LoVo (cell line): ENCODE results near the gene BCAS3.
"Not testable (repeated sequence)": the region's sequence is repeated elsewhere in the genome, so short reads cannot be mapped to it uniquely, and the experiment has no call there.

Source experiments
- DNase-seq: peaks from one replicate; pipeline ENCODE4 v3.0.0-alpha.2; 2016; ENCODE audit warnings: low spot score

BCAS3 gene

DNA sequence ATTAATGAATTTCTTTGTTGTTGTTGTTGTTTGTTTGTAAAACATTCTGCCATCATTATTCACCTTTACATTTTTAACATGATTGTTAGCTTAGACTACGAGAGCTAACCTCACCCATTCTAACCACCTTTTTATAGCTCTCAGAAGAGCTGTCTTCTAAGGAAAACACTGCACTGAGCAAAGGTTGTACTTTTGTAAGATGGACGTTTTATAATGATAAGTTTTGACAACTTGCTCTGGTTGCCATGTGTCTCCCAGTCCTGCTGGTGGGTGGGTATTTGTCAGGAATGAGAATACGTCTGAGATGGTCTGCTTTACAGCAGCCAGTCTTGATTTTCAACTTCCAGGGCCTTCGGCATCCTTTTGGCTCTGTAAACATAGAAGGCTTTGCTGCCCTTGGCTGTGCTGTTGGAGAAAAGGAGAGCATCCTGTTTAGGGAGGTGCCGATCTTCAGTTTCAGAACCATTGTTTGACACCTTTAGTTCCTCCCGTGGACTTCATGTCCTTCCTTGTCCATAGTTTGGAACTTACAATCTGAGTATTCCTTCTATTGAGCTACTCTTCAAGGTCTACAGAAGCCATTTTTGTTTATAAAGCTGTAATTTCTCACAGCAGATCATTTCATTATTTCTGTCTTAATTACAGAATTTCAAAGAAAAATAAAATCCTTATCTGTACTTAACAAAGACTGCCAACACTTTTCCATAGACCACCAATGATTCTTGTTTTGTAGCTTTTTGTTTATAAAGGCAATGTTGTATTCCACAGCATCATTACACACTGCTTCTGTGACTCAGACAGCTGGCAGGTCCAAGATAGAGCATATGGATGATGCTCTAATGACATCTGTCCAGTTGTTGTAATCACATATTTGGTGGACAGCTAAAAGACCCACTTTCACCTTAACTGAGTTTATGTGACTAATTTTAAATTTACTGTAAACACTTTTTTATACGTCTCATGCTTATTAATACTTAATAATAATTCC lies 451.9 kb downstream of the BCAS3 start:
- DNase-seq = no peak

DNA sequence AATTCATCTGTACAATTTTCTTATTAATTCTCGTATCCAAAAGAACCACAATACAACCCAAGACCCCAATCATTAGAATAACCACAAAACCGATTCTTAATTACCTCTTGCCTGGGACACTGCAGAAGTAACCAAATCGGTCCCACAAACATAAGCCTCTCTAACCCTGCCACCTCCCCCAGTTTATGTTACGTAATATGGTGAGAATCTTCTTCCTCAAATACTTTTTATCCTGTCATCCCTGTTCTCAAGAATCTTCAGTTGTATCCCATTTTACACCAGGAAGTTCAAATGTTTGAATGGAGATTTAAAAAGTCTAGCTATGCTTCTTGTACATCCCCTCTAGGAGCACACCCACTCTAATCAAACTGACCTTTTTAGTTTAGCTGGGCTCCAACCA lies 452.7 kb downstream of the BCAS3 start:
- no peak for DNase-seq

DNA sequence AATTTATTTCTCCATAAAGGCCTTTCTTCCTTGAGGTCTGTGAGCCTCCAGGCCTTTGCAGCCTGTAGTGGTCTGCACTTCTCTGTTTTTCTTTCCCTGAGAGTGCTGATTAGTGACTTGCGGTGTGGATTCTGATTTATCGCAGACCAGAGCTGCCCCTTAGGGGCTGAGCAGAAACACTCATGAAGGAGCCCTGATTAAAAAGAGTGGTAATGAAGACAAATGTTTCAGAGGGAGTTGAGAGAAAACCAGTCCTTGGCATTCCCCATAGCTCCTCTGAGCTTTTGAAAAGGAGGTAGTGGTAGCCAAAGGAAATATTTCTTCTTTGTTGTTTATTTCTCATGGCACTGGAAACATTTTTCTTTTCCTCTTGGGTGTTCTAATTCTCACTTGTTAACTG lies 453.9 kb downstream of the BCAS3 start:
- no peak for DNase-seq

GRCh38 chr17:61132524-61132923 lies 454.9 kb downstream of the BCAS3 start:
- no peak for DNase-seq

GRCh38 chr17:61133853-61134252 lies 456.2 kb downstream of the BCAS3 start:
- no peak for DNase-seq

- DNase-seq = no peak
Measured at GRCh38 chr17:61134551-61135235, 457.0 kb downstream of the BCAS3 start.

- no peak for DNase-seq
Measured at GRCh38 chr17:61135782-61136181, 458.1 kb downstream of the BCAS3 start.

DNA sequence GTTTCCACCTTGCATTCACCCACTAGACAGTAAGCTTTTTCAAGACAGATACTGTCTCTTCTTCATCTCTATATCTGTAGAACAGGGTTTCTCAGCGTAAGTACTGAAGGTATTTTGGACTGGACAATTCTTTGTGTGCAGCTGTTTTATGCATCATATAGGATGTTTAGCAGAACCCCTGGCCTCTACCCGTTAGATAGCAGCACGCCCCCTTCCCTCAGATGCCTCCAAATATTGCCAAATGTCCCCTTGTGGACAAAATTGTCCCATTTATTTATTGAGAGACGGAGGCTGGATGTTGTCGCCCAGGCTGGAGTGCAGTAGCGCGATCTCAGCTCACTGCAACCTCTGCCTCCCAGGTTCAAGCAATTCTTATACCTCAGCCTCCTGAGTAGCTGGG lies 458.6 kb downstream of the BCAS3 start:
- no peak for DNase-seq

GRCh38 chr17:61139219-61139618 lies 461.6 kb downstream of the BCAS3 start:
- DNase-seq = peak; percentile 54

GRCh38 chr17:61140081-61140786 lies 462.6 kb downstream of the BCAS3 start:
- no peak for DNase-seq

DNA sequence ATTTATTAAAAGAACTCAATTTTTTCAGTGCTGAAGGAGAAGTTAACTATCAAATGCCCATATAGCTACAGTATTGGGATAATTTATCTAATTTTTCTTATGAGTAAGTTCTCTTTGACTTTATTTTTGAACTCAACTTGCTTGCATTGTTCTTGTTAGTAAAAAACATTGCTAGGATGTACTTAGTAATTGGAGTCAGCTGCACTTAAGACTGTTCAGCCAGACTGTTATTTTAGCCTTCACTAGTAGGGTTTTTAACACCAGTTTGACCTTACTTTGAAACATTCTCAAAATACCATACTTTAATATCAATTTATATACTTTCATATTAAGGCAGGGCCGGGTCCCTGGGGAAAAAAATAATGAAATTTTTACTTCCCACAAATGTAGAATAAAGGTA lies 465.4 kb downstream of the BCAS3 start:
- no peak for DNase-seq

DNA sequence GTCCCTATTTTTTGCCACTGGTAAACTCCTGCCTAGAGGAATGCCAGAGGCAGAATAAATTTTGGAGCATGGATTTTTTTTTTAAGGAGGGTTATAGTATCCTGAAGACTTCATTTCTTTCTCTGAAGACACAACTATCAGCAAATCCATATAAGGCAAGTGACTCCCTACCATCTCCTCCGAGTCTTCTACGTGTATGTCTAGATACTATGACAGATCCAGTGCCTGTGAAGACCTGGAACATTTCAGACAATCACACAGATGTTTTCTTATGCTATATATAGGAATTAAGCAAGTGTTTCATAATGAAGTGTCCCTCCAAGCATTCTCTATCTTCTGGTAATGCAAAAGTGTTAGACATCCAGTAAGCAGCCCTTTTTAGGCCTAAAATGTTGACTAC lies 466.5 kb downstream of the BCAS3 start:
- DNase-seq = no peak

- DNase-seq = no peak
Measured at GRCh38 chr17:61144617-61145564, 467.2 kb downstream of the BCAS3 start.

DNA sequence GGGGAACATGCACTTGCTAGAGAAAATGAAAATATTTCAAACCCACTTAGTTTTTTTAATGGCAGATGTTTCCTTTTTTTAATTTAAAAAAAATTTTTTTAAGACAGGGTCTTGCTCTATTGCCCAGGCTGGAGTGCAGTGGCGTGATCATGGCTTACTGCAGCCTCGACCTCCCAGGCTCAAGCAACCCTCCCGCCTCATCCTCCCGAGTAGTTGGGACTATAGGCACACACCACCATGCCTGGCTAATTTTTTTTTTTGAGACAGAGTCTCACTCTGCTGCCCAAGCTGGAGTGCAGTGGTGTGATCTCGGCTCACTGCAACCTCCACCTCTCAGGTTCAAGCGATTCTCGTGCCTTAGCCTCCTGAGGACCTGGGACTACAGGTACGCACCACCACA lies 469.2 kb downstream of the BCAS3 start:
- DNase-seq = not testable (repeated sequence)

DNA sequence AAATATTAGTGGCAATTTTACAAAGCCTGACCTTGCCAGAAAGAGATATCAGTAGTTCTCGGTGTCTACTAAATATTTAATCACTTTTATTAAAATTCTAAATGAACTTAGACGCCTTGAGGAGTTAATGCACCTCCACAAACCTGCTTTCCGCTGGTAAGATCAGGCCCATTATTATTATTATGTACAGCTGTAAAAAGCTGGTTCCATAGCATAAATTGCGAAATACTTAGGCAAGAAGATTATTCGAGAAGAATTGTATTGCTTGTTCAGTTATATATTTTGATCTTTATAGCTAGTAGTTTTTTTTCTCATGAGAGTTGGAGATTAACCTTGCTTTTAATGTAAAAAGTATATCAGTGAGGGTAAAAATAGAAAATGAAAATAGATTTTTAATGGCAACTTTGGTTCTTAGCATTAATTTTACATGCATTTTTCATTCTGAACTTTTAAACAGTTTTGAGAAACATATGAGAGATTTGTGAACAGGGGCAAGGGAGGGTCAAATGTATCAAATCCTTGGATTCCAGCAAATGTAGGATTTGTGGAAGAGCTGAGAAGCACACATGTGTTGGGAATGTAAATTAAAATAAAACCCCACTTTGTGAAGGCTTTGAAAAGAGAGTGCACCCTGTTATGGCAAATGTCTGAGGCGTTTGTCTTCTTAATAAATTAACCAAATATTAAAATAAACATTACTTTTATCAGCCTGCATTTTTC lies 471.6 kb downstream of the BCAS3 start:
- DNase-seq = no peak

- DNase-seq = no peak
Measured at GRCh38 chr17:61149862-61150362, 472.3 kb downstream of the BCAS3 start.

DNA sequence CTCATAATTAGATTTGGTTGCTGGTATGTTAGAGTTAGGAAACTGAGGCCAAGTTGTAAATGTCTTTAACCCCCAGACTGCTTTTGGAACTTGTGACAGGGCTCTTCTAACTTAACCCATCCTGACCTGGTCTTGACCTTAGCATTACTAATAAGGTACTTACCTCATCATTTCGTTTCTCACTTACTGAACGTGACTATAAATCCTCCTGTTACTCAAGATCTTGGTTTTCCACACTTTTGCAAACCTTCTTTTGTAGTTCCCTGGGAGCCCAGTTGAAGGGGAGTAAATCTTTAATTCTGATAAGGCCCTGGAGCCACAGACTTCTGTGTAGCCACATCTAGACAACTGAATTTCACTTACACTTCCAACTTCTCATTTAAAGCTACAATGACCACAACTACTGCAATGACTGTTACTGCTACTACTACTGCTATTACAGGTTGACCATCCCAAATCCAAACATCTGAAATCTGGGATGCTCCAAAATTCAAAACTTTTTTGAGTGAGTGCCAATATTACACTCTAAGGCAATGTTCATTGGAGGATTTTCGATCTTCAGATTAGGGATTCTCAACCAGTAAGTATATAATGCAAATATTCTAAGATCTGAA lies 473.1 kb downstream of the BCAS3 start:
- no peak for DNase-seq

- no peak for DNase-seq
Measured at GRCh38 chr17:61152898-61153297, 475.2 kb downstream of the BCAS3 start.

GRCh38 chr17:61155590-61156237 lies 478.1 kb downstream of the BCAS3 start:
- DNase-seq = no peak
